ENCODE measurements around the gene ZNF592.

Gene ZNF592

GRCh38 chr15:84781495-84781894 is 33.1 kb downstream of the ZNF592 start:
- no peak for DNase-seq (ENCODE audit: low spot score)

GRCh38 chr15:84782346-84782745 is 34.0 kb downstream of the ZNF592 start:
- DNase-seq (ENCODE audit: low spot score), result no peak

GRCh38 chr15:84783493-84784251 is 35.3 kb downstream of the ZNF592 start:
- no peak for DNase-seq (ENCODE audit: low spot score)

- no peak for DNase-seq (ENCODE audit: low spot score)
Measured at GRCh38 chr15:84784262-84784661, 35.9 kb downstream of the ZNF592 start.

GRCh38 chr15:84785053-84785452 is 36.7 kb downstream of the ZNF592 start:
- DNase-seq (ENCODE audit: low spot score), result no peak

- DNase-seq (ENCODE audit: low spot score), result no peak
Measured at GRCh38 chr15:84788500-84788899, 40.1 kb downstream of the ZNF592 start.

GRCh38 chr15:84789762-84790161 is 41.4 kb downstream of the ZNF592 start:
- DNase-seq (ENCODE audit: low spot score), result no peak

- DNase-seq (ENCODE audit: low spot score), result no peak
Measured at GRCh38 chr15:84790676-84791075, 42.3 kb downstream of the ZNF592 start.

- DNase-seq (ENCODE audit: low spot score), result no peak
Measured at GRCh38 chr15:84791763-84792162, 43.4 kb downstream of the ZNF592 start.

GRCh38 chr15:84793431-84794161 is 45.2 kb downstream of the ZNF592 start:
- no peak for DNase-seq (ENCODE audit: low spot score)

- DNase-seq (ENCODE audit: low spot score), result no peak
Measured at GRCh38 chr15:84794162-84794547, 45.8 kb downstream of the ZNF592 start.

- no peak for DNase-seq (ENCODE audit: low spot score)
Measured at GRCh38 chr15:84795186-84795585, 46.8 kb downstream of the ZNF592 start.

GRCh38 chr15:84797212-84797611 is 48.8 kb downstream of the ZNF592 start:
- DNase-seq (ENCODE audit: low spot score), result no peak

- DNase-seq (ENCODE audit: low spot score), result no peak
Measured at GRCh38 chr15:84797801-84798200, 49.4 kb downstream of the ZNF592 start.

- no peak for DNase-seq (ENCODE audit: low spot score)
Measured at GRCh38 chr15:84798436-84798946, 50.1 kb downstream of the ZNF592 start.

GRCh38 chr15:84799511-84800187 is 51.3 kb downstream of the ZNF592 start:
- no peak for DNase-seq (ENCODE audit: low spot score)

GRCh38 chr15:84800365-84800806 is 52.0 kb downstream of the ZNF592 start:
- no peak for DNase-seq (ENCODE audit: low spot score)

GRCh38 chr15:84804005-84804900 is 55.9 kb downstream of the ZNF592 start:
- no peak for DNase-seq (ENCODE audit: low spot score)

GRCh38 chr15:84805221-84805620 is 56.8 kb downstream of the ZNF592 start:
- no peak for DNase-seq (ENCODE audit: low spot score)

GRCh38 chr15:84807228-84807627 is 58.8 kb downstream of the ZNF592 start:
- no peak for DNase-seq (ENCODE audit: low spot score)

GRCh38 chr15:84810073-84810840 is 61.9 kb downstream of the ZNF592 start:
- peak; percentile 54 for DNase-seq (ENCODE audit: low spot score)

Data from AG08395 (cell line).